ENCODE results near the gene CARD19.
A peak's percentile ranks its signal among the peaks of the same experiment; 100 is the strongest.

The CARD19 gene

DNA sequence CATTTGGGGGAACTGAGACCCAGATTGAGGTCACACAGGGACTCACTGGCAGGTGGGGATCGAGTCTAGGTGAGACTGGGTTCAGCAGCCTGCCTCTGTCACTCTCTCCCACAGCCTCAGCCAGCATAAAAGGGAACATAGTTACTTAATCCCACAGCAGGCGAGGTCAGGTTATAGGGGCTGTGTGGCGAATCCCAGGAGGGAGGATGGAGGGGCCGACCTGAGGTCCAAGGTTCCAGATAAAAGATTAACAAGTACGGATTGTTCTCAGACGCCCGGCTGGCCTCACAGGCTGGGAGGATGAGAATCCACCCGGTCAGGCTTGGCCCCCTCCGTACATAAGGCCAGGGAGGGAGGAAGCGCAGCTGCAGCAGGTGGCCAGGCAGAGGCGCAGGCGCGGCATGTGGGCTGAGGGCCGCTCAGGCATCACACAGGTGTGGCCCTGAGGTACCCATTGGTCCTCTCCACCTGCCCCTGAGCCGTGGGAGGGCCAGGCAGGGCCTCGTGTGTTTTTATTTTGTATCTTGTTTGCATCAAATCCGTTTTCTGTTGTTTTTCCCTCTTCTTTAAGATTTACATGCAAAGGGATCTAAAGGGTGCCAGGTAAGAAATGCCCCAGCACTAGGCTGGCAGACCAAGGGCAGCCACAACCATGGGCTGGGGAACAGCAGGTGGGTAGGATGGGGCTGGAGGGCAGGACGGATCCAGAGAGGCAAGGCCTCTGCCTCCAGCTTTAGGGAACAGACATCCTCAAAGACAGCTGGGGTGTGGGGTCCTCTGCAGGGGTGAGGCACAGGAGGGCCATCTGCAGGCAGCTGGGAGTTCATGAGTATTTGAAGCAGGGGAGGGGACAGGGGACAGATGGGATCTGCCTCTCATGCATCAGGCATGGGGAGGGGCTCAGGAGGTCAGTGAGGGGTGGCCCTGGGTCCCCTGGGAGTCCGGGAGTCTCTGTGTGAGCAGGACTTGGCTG, 33.9 kb upstream of the CARD19 start:
- no peak for TF ChIP-seq EZH2 (optimal IDR thresholded peaks at IDR 0.05; ENCODE audit: low read depth, low read length)
- TF ChIP-seq, protein P1, sequence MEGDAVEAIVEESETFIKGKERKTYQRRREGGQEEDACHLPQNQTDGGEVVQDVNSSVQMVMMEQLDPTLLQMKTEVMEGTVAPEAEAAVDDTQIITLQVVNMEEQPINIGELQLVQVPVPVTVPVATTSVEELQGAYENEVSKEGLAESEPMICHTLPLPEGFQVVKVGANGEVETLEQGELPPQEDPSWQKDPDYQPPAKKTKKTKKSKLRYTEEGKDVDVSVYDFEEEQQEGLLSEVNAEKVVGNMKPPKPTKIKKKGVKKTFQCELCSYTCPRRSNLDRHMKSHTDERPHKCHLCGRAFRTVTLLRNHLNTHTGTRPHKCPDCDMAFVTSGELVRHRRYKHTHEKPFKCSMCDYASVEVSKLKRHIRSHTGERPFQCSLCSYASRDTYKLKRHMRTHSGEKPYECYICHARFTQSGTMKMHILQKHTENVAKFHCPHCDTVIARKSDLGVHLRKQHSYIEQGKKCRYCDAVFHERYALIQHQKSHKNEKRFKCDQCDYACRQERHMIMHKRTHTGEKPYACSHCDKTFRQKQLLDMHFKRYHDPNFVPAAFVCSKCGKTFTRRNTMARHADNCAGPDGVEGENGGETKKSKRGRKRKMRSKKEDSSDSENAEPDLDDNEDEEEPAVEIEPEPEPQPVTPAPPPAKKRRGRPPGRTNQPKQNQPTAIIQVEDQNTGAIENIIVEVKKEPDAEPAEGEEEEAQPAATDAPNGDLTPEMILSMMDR (IDR thresholded peaks at IDR 0.05; ENCODE audit: low read length) = peak; percentile 30; the same call in 1 of the 2 replicates
- Histone ChIP-seq H3K9ac (ENCODE audit: low read length) (peak overlapping the region; percentile 43), H4K20me1 (ENCODE audit: insufficient read depth, low read length) (no peaks in the 10 kb centered on the region), H3K4me1 (ENCODE audit: low read length) (peaks cover 50% of the 10 kb centered on the region), H3K27ac (ENCODE audit: low read length) (peak overlapping the region; percentile 84), H3K4me2 (ENCODE audit: low read depth, low read length) (peak overlapping the region; percentile 56), H2AFZ (ENCODE audit: low read length) (peak overlapping the region; percentile 51), H3K9me2 (replicated peaks; ENCODE audit: insufficient read depth, low read length) (no peaks in the 10 kb centered on the region), H3K9me3 (replicated peaks; ENCODE audit: insufficient read depth, low read length) (no peaks in the 10 kb centered on the region), H3K36me3 (replicated peaks; ENCODE audit: insufficient read depth, low read length) (no peaks in the 10 kb centered on the region), H3K4me3 (ENCODE audit: low read length) (peak overlapping the region; percentile 20), H3K79me2 (ENCODE audit: low read length) (peaks cover 44% of the 10 kb centered on the region), H3F3A (ENCODE audit: insufficient read depth, low read length) (peaks cover 38% of the 10 kb centered on the region), H3K27me3 (replicated peaks; ENCODE audit: insufficient read depth, low read length) (no peaks in the 10 kb centered on the region)
- DNase-seq = peak; percentile 88

DNA sequence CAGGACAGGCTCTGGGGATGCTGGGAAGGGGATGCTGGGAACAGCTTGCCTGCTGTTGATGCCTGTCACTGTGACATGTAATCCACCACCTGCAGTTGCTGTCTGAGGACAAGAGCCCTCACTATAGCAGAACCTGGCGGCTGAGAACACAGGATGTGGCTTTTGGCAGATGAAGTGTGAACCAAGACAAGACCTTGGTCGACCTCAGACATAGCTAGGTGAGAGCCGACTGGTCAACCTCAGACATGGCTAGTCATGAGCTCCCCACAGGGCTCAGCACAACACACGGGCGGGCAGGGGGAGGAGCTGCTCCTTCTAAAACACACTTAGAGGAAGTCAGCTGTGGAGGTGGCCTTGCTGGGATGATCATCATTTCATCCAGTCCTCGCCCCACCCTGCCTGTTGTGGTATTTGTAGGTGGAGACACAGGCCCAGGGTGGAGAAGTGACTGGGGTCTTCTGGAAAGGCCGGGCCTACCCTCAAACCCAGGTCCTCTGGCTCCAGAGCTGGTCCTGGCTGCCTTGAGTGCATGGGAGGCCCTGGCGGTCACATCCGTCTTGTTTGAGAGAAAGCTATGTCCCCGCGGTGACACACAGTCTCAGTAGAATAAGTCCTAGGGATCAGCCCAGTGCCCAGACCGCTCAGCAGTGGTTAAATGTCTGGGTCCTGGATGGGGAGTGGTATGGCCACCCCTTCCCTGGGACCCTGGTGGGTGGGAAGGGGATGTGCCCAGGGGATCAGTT, 31.5 kb upstream of the CARD19 start:
- peak overlapping the region; percentile 84 for H3K27ac ChIP-seq (ENCODE audit: low read length)
- peaks cover 47% of the 10 kb centered on the region for H3K4me1 ChIP-seq (ENCODE audit: low read length)
- no peaks in the 10 kb centered on the region for H3K9me2 ChIP-seq (replicated peaks; ENCODE audit: insufficient read depth, low read length)
- H3F3A ChIP-seq (ENCODE audit: insufficient read depth, low read length) = peaks cover 28% of the 10 kb centered on the region
- H3K9me3 ChIP-seq (replicated peaks; ENCODE audit: insufficient read depth, low read length) = no peaks in the 10 kb centered on the region
- H2AFZ ChIP-seq (ENCODE audit: low read length) = peak overlapping the region; percentile 32
- peak; percentile 97 for DNase-seq
- H3K36me3 ChIP-seq (replicated peaks; ENCODE audit: insufficient read depth, low read length) = no peaks in the 10 kb centered on the region
- H3K27me3 ChIP-seq (replicated peaks; ENCODE audit: insufficient read depth, low read length) = no peaks in the 10 kb centered on the region
- peak overlapping the region; percentile 21; the same call in 1 of the 2 replicates for H3K4me2 ChIP-seq (ENCODE audit: low read depth, low read length)
- H3K9ac ChIP-seq (ENCODE audit: low read length) = peak overlapping the region; percentile 19; the same call in 1 of the 2 replicates
- no peak for TF ChIP-seq EZH2phosphoT487 (IDR thresholded peaks at IDR 0.05; ENCODE audit: low read length)
- TF ChIP-seq, protein P1 (IDR thresholded peaks at IDR 0.05; ENCODE audit: low read length) = no peak
- no peak for TF ChIP-seq EZH2 (optimal IDR thresholded peaks at IDR 0.05; ENCODE audit: low read depth, low read length)
- H3K79me2 ChIP-seq (ENCODE audit: low read length) = peaks cover 41% of the 10 kb centered on the region
- peak overlapping the region; percentile 1; the same call in 1 of the 2 replicates for H3K4me3 ChIP-seq (ENCODE audit: low read length)
- H4K20me1 ChIP-seq (ENCODE audit: insufficient read depth, low read length) = no peaks in the 10 kb centered on the region

DNA sequence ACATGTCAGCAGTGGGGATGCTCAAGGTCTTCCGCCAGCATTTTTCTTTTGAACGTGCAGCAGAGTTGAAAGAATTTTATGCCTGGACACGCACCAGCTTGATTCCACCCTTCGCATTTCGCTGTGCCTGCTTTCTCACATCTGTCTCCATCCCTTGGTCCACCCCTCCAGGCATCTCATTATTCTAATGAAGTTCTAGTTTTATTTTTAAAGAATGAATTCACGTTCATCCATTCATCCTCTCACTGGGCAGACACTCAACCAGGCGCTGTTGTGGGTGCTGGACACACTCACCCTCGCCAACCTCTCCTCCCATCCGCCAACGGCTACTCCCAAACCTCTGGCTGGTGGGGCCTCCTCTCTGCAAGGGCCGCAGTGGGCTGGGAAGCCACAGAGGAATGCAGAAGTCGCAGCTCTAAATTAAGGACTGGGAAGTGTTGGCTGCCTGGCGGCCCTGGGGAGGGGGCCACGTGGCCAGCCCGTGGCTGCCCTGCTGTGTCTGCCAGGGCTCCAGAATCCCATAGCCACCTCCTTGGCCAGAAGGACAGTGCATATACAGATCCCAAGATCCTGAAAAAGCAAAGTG, 30.8 kb upstream of the CARD19 start:
- Histone ChIP-seq H3K4me2 (ENCODE audit: low read depth, low read length) (peak overlapping the region; percentile 21; the same call in 1 of the 2 replicates), H3K79me2 (ENCODE audit: low read length) (peaks cover 37% of the 10 kb centered on the region), H3K4me3 (ENCODE audit: low read length) (no peak overlapping the region), H3K36me3 (replicated peaks; ENCODE audit: insufficient read depth, low read length) (no peaks in the 10 kb centered on the region), H3K9me3 (replicated peaks; ENCODE audit: insufficient read depth, low read length) (no peaks in the 10 kb centered on the region), H4K20me1 (ENCODE audit: insufficient read depth, low read length) (no peaks in the 10 kb centered on the region), H3K27ac (ENCODE audit: low read length) (peak overlapping the region; percentile 84; the same call in 1 of the 2 replicates), H3K4me1 (ENCODE audit: low read length) (peaks cover 41% of the 10 kb centered on the region), H3F3A (ENCODE audit: insufficient read depth, low read length) (peaks cover 28% of the 10 kb centered on the region), H2AFZ (ENCODE audit: low read length) (no peak overlapping the region), H3K9me2 (replicated peaks; ENCODE audit: insufficient read depth, low read length) (no peaks in the 10 kb centered on the region), H3K27me3 (replicated peaks; ENCODE audit: insufficient read depth, low read length) (no peaks in the 10 kb centered on the region), H3K9ac (ENCODE audit: low read length) (no peak overlapping the region)
- no peak for DNase-seq
- TF ChIP-seq, protein P1 (IDR thresholded peaks at IDR 0.05; ENCODE audit: low read length) = no peak
- TF ChIP-seq EZH2phosphoT487 (IDR thresholded peaks at IDR 0.05; ENCODE audit: low read length) (no peak), EZH2 (optimal IDR thresholded peaks at IDR 0.05; ENCODE audit: low read depth, low read length) (no peak)

Measured in MM.1S (cell line).